Peyer's patch (tissue), 4 donors: ENCODE measurements around the gene MAD1L1.

ENCODE experiments used
- POLR2A ChIP-seq, 2 donors: fragments of 450-650 bp; IDR thresholded peaks; one replicate each; pipeline ENCODE4 v1.5.1; 2017; ENCODE audit warnings: antibody characterized with exemption in 2 of 2, mild to moderate bottlenecking in 2 of 2, moderate library complexity in 2 of 2
- TF ChIP-seq, protein P1 (sequence below), 6 experiments: fragments of 450-650 bp in 4 of 6; fragments of 200-600 bp in 2 of 6; sonication (generic) in 1 of 6; IDR thresholded peaks; one replicate each; pipeline ENCODE4 v1.5.1; 2017 to 2019; ENCODE audit warnings: antibody characterized with exemption in 6 of 6, mild to moderate bottlenecking in 3 of 6, moderate library complexity in 1 of 6

DNA sequence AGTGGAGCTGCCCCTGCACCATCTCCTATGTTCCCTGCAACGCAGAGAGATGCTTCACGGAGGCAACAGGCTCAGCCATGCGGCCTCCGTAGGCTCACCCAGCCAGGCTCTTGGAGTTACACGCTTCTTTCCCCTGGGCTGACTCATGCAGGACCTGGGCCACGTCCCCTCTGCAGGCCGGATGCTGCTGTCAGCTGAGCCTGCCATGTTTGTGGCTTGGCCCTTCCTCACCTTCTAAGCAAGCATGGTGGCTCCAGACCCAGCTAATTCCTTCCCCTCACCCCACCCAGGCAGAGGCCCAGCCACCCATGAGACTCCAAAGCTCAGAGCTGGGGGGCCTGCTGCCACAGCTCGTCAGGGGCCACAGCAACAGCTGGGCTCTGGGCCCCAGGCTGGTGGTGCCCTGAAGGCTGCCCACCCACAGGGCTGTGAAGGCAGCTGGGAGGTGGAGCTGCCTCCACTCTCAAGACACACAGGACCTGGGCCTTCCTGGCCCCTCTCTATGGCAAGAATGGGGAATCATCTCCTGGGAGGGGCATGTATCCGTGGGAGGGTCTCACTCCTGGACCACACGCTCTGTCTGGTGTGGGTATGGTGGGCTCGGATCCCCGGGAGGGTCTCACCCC lies 343.1 kb downstream of the MAD1L1 start:
- TF ChIP-seq, protein P1, sequence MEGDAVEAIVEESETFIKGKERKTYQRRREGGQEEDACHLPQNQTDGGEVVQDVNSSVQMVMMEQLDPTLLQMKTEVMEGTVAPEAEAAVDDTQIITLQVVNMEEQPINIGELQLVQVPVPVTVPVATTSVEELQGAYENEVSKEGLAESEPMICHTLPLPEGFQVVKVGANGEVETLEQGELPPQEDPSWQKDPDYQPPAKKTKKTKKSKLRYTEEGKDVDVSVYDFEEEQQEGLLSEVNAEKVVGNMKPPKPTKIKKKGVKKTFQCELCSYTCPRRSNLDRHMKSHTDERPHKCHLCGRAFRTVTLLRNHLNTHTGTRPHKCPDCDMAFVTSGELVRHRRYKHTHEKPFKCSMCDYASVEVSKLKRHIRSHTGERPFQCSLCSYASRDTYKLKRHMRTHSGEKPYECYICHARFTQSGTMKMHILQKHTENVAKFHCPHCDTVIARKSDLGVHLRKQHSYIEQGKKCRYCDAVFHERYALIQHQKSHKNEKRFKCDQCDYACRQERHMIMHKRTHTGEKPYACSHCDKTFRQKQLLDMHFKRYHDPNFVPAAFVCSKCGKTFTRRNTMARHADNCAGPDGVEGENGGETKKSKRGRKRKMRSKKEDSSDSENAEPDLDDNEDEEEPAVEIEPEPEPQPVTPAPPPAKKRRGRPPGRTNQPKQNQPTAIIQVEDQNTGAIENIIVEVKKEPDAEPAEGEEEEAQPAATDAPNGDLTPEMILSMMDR (IDR thresholded peaks at IDR 0.05): no peak
- TF ChIP-seq POLR2A (IDR thresholded peaks at IDR 0.05): no peak
